HTERT RPE-1 (cell line): ENCODE data around the gene MYBPC3.
"Not testable (repeated sequence)": the region's sequence is repeated elsewhere in the genome, so short reads cannot be mapped to it uniquely, and the experiment has no call there.

Source experiments
- in situ Hi-C: fragments of 300-500 bp; cut with MboI; formaldehyde crosslinking; loops from 4 replicates; pipeline ENCODE4 v1.14.3; 2020; ENCODE audit warnings: low sequenced_read_pairs

Gene MYBPC3

GRCh38 chr11:47326198-47326597 lies 26.3 kb downstream of the MYBPC3 start:
- in situ Hi-C loops = no loop called here

DNA sequence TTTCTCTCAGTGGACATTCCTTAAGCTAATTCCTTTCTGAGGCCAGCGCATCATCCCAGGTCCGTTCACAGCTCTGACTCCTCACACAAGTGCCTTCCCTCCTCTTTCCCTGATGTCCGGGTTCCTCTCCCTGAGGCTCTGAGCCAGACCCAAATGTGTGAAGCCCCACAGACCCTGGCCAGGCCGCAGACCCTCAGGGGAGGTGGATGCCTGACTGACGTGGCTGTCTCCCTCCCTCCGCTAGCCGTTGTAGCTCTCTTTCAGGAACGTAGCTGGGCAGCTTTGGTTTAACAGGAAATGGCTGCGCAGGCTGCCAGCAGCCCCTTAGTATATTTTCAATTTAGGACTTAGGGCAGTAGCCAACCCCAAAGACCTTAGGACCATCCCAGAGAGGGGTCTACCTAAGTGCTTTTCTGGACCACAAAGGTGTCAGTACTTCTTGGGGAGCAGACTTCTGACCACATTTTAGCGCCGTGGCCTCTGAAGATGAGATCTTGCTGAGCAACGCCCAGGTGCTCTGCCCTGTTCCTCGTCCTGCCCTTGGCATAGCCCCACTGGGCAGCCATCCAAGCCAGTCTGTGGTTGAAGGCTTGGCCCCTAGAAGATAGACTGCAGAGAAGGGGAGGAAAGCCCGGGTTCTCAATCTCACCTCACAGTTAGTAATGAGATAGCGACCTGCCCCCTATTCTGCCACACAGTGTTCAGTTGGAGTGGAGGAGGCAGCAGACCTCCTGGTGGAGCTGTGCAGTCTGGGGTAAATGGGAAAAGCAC lies 27.0 kb downstream of the MYBPC3 start:
- in situ Hi-C loops = no loop called here

GRCh38 chr11:47324520-47324919 lies 28.0 kb downstream of the MYBPC3 start:
- in situ Hi-C loops = no loop called here

- in situ Hi-C loops = no loop called here
Observed at GRCh38 chr11:47318166-47318565, 34.3 kb downstream of the MYBPC3 start.

DNA sequence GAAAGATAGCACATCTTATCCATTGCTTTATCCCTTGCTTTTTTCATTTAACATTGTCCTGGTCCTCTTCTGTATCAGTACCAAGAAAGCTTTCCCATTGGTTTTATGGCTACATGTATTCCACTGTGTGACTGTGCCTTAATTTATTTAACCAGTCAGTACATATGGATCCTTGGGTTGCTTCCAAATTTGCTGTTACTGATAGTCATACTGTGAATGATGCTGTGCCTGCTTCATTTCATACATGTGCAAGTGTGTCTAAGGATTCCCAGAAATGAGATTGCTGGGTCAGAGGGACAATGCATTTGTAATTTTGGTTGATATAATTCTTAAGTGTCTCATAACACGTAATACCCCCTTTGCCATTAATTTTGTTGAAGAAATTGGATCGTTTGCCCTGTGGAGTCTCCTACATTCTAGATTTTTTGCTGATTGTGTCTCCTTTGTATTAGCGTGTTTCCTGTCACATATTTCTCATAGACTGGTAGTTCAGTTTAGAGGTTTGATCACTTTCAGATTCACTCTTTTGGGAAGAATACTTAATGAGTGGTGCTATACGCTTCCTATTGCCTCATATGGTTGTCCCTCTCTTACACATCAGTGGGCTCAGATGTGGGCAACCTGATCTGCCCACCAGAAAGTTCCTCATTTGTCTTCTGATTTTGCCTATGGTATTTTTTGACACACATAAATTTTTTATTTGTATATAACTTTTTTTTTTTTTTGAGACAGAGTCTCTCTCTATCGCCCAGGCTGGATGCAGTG lies 35.3 kb downstream of the MYBPC3 start:
- in situ Hi-C loops = no loop called here

DNA sequence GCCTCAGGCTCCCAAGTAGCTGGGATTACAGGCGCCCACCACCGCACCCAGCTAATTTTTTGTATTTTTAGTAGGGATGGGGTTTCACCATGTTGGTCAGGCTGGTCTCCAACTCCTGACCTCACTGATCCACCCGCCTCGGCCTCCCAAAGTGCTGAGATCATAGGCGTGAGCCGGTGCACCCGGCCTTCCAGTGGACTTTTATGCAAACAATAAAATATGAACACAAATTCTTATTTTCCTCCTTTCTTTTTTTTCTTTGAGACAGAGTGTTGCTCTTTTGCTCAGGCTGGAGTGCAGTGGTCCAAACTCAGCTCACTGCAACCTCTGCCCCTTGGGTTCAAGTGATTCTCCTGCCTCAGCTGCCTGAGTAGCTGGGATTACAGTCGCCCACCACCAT lies 36.0 kb downstream of the MYBPC3 start:
- in situ Hi-C loops = not testable (repeated sequence)

DNA sequence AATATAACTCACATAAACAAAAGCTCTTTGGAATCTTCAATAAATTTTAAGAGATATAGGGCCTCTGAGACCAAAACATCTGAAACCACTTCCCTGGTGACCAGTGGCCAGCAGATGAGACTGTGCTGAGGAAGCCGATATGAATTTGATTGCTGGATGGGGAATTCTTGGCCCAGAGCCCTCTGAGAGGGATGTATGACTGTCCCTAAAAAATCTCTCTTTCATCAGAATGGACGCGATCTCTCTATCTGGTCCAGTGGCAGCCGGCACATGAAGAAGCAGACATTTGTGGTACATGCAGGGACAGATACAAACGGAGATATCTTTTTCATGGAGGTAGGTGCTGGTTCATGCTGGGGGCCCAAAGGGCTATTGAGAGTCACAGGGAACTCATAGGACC lies 37.5 kb downstream of the MYBPC3 start:
- in situ Hi-C loops = no loop called here

- in situ Hi-C loops = no loop called here
Observed at GRCh38 chr11:47308050-47308823, 44.3 kb downstream of the MYBPC3 start.

DNA sequence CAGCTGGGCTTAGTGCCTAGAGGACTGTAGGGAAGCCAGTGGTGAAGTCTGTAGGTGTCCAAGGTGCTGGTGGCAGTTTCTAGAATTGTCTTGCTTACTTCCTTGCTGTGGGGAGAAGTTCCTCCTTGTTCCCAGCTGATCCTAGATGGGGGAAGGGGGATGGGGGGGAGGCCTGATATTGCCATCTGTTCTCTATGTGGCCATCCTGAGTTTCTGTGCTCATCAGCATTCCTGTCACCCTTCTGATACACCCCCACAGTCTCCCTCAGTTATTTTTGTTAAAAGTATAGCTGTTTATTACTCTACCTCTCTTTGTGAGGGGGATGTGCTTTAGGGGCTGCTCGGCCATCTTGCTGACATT lies 46.0 kb downstream of the MYBPC3 start:
- in situ Hi-C loops = no loop called here

DNA sequence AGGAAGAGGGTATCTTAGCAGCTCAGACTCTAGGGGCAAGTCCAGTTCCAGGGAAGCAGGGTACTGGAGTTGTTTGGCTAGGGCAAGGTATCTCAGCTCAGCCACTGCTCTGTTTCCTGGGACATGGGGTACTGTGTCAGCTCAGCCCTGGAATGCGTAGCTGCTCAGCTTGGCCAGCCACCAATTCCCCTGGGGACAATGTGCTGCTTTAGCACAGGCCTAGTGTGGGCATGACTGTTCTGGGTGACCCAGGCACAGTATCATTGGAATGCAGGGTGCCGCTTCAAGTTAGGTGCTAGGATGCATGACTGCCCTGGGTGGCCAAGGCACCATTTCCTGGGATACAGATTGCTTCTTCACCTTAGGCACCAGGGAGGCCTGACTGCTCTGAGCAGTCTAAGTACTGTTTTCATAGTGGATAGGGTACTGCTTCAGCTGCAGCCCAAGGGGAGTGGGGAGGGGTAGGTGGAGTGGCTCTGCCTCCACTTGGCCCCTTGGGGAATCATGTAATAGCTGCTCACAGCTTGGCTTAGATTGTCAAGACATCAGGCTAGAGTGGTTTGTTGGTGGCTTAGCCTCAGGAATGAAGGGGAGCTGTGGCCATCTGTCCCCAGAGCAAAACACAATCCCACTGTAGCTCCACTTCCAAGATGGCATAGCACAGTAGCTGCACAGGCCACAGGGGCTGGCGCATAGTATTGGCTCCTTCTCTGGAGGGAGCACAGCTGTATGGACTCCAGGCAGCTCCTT lies 46.6 kb downstream of the MYBPC3 start:
- in situ Hi-C loops = no loop called here

GRCh38 chr11:47302853-47303252 lies 49.6 kb downstream of the MYBPC3 start:
- in situ Hi-C loops = no loop called here

GRCh38 chr11:47299078-47299477 lies 53.4 kb downstream of the MYBPC3 start:
- in situ Hi-C loops = no loop called here

- in situ Hi-C loops = no loop called here
Observed at GRCh38 chr11:47296045-47296444, 56.5 kb downstream of the MYBPC3 start.

DNA sequence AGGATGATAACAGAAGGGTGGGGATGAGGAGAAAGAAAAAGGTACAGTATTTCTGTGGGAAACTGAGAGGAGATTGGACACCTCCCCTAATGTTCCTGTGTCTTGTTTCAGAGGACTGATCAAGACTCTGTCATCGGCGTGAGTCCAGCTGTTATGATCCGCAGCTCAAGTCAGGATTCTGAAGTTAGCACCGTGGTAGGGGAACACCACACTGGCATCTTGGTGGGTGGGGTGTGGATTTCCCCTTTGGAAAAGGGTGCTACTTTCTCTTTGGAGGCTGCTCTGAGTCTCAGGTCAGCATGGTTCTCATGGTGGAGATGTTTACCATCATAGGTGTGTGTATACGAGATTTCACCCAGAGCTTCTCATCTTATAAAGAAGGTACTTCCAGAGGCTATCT lies 57.1 kb downstream of the MYBPC3 start:
- in situ Hi-C loops = no loop called here

GRCh38 chr11:47289856-47290255 lies 62.6 kb downstream of the MYBPC3 start:
- in situ Hi-C loops = no loop called here

DNA sequence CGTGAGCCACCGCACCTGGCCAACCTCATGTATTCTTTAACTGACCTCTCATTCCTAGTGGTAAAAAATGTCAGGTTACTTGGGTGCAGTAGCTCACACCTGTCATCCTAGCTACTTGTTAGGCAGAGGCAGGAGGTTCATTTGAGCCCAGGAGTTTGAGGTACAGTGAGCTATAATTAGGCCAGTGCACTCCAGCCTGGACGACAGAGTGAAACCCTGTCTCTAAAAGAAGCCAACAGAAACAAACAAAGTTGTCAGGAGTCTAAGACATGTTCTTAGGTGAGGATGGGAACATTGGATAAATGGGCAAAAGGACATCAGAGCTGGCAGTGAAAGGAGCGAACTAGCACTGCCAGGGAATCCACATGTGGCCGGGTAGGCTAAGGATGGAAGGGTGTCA lies 64.4 kb downstream of the MYBPC3 start:
- in situ Hi-C loops = no loop called here

- in situ Hi-C loops = no loop called here
Observed at GRCh38 chr11:47285969-47286770, 66.3 kb downstream of the MYBPC3 start.

DNA sequence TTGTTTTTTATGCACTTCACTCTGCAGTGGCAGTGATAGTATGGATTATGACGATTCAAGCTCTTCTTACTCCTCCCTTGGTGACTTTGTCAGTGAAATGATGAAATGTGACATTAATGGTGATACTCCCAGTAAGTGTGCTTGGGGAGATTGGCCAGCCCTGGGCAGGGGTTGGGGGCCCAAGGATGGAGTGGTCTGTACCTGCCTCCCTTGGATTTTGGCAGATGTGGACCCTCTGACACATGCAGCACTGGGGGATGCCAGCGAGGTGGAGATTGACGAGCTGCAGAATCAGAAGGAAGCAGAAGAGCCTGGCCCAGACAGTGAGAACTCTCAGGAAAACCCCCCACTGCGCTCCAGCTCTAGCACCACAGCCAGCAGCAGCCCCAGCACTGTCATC lies 68.4 kb downstream of the MYBPC3 start:
- in situ Hi-C loops = no loop called here

DNA sequence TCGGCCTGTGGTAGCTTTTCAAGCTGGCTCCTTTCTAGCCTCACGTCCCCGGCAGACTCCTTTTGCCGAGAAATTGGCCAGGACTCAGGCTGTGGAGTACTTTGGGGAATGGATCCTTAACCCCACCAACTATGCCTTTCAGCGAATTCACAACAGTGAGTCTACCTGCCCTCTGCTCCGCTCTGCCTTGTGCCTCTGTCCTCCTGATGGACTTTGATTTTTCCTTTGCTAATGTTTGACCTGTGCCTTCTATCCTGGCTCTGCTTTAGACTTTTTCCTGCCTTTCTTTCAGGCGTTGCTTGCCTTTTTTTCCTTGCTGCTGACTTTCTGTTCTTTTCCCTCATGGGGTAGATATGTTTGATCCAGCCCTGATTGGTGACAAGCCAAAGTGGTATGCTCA lies 70.0 kb downstream of the MYBPC3 start:
- in situ Hi-C loops = no loop called here
